ENCODE measurements around the gene GAR1. TPM values are rescaled to one million over a fixed set of nuclear protein-coding genes. Genes with fewer than 3 reads are reported as not detected.
A peak's percentile ranks its signal among the peaks of the same experiment; 100 is the strongest.

GAR1 gene
- total and polyA plus RNA-seq, 9 of the 15 experiments (the other 6 are each of a cell fraction or from before 2014, with no cell fraction given) = 35.7 to 194 (median 68.2) TPM

GRCh38 chr4:109810552-109811387 lies 4.8 kb upstream of the GAR1 start (continued):
- peak; percentile 53 for TF ChIP-seq REST (IDR thresholded peaks at IDR 0.05; ENCODE audit: borderline replicate concordance)
- TF ChIP-seq REST (CRISPR knock-in tag; IDR thresholded peaks at IDR 0.05; ENCODE audit: low read depth) = no peak
- peak; percentile 65 for TF ChIP-seq TCF3 (CRISPR knock-in tag; IDR thresholded peaks at IDR 0.05)
- TF ChIP-seq ESRRA (IDR thresholded peaks at IDR 0.05; ENCODE audit: borderline replicate concordance, low read depth) = no peak
- TF ChIP-seq NCOR1 (IDR thresholded peaks at IDR 0.05) = peak; percentile 75
- TF ChIP-seq ZKSCAN8 (CRISPR knock-in tag; IDR thresholded peaks at IDR 0.05) = 0 out of 2 replicates have a peak, but pooled peaks have one; percentile 57
- TF ChIP-seq MCM2 (IDR thresholded peaks at IDR 0.05; ENCODE audit: low read depth) = no peak
- peak; percentile 70 for TF ChIP-seq VEZF1 (CRISPR knock-in tag; IDR thresholded peaks at IDR 0.05)
- peak; percentile 90 for TF ChIP-seq PKNOX1 (IDR thresholded peaks at IDR 0.05)
- TF ChIP-seq CREB3L1 (IDR thresholded peaks at IDR 0.05; ENCODE audit: borderline replicate concordance, low read depth) = 0 out of 2 replicates have a peak, but pooled peaks have one; percentile 26
- TF ChIP-seq U2AF1 (optimal IDR thresholded peaks at IDR 0.05; ENCODE audit: low read depth, low read length) = no peak
- 0 out of 2 replicates have a peak, but pooled peaks have one; percentile 10 for TF ChIP-seq RNF2 (IDR thresholded peaks at IDR 0.05)
- 0 out of 2 replicates have a peak, but pooled peaks have one; percentile 37 for TF ChIP-seq DMBX1 (CRISPR knock-in tag; IDR thresholded peaks at IDR 0.05; ENCODE audit: borderline replicate concordance)
- peak in 1 of 2 experiments; percentile 37; a peak in 1 of 4 replicates for TF ChIP-seq HDAC1 (IDR thresholded peaks at IDR 0.05)
- TF ChIP-seq ZNF140 (CRISPR knock-in tag; IDR thresholded peaks at IDR 0.05) = no peak
- TF ChIP-seq ZNF124 (CRISPR knock-in tag; IDR thresholded peaks at IDR 0.05) = no peak

Measured in K562 (cell line).